Measurements from ENCODE around the gene FAM53A.

DNA sequence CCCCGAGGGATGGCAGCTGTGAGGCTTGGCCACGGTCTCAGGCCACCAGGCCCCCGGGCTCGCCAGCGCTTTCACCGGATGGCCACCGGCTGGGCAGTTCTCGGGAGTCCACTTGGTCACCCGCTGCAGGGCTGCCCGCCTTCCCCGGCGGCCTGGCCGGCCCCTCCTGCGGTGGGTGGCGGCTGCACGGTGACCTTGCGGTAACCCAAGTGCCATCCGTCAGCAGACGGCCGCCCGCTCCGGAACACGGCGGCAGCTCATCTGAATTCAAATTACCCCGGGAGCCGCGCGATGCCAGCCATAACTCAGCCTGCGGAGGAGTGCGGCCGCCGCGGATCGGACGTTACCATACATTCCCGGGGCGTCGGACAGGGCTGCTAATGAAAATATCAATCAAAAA is 60.7 kb downstream of the FAM53A start:
- no peak for TF ChIP-seq MYNN (CRISPR knock-in tag; IDR thresholded peaks at IDR 0.05; ENCODE audit: low read depth)
- no peak for TF ChIP-seq CBFB (CRISPR knock-in tag; IDR thresholded peaks at IDR 0.05)
- TF ChIP-seq ZSCAN20 (CRISPR knock-in tag; IDR thresholded peaks at IDR 0.05; ENCODE audit: borderline replicate concordance) = no peak
- no peak for TF ChIP-seq ZNF431 (CRISPR knock-in tag; IDR thresholded peaks at IDR 0.05; ENCODE audit: borderline replicate concordance, low read depth)
- TF ChIP-seq, protein P1, sequence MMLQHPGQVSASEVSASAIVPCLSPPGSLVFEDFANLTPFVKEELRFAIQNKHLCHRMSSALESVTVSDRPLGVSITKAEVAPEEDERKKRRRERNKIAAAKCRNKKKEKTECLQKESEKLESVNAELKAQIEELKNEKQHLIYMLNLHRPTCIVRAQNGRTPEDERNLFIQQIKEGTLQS (CRISPR knock-in tag; IDR thresholded peaks at IDR 0.05) = no peak
- TF ChIP-seq, protein P2, sequence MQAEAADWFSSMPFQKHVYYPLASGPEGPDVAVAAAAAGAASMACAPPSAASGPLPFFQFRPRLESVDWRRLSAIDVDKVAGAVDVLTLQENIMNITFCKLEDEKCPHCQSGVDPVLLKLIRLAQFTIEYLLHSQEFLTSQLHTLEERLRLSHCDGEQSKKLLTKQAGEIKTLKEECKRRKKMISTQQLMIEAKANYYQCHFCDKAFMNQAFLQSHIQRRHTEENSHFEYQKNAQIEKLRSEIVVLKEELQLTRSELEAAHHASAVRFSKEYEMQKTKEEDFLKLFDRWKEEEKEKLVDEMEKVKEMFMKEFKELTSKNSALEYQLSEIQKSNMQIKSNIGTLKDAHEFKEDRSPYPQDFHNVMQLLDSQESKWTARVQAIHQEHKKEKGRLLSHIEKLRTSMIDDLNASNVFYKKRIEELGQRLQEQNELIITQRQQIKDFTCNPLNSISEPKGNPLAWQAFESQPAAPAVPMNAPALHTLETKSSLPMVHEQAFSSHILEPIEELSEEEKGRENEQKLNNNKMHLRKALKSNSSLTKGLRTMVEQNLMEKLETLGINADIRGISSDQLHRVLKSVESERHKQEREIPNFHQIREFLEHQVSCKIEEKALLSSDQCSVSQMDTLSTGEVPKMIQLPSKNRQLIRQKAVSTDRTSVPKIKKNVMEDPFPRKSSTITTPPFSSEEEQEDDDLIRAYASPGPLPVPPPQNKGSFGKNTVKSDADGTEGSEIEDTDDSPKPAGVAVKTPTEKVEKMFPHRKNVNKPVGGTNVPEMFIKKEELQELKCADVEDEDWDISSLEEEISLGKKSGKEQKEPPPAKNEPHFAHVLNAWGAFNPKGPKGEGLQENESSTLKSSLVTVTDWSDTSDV (CRISPR knock-in tag; IDR thresholded peaks at IDR 0.05) = no peak
- TF ChIP-seq ZNF350 (CRISPR knock-in tag; IDR thresholded peaks at IDR 0.05; ENCODE audit: borderline replicate concordance, low read depth) = no peak

Data from HepG2 (cell line).